ENCODE results near the gene SFTPD.

SFTPD gene

GRCh38 chr10:79944428-79945395 is 4.2 kb downstream of the SFTPD start:
- DNase-seq: no peak

- DNase-seq: no peak
These were observed 5.0 kb downstream of the SFTPD start for GRCh38 chr10:79943871-79944270.

GRCh38 chr10:79942261-79943185 is 6.4 kb downstream of the SFTPD start:
- no peak for DNase-seq

- no peak for DNase-seq
These were observed 7.2 kb downstream of the SFTPD start for GRCh38 chr10:79941585-79942210.

GRCh38 chr10:79941146-79941545 is 7.8 kb downstream of the SFTPD start:
- no peak for DNase-seq

- DNase-seq: no peak
These were observed 8.5 kb downstream of the SFTPD start for GRCh38 chr10:79940431-79940830.

GRCh38 chr10:79939969-79940368 is 8.9 kb downstream of the SFTPD start:
- DNase-seq: no peak

- no peak for DNase-seq
These were observed 10.0 kb downstream of the SFTPD start for GRCh38 chr10:79938728-79939406.

- no peak for DNase-seq
These were observed 11.2 kb downstream of the SFTPD start for GRCh38 chr10:79937701-79938151.

- no peak for DNase-seq
These were observed 12.0 kb downstream of the SFTPD start for GRCh38 chr10:79936625-79937615.

- no peak for DNase-seq
These were observed 14.9 kb downstream of the SFTPD start for GRCh38 chr10:79933961-79934360.

- no peak for DNase-seq
These were observed 16.0 kb downstream of the SFTPD start for GRCh38 chr10:79932841-79933379.

GRCh38 chr10:79932307-79932706 is 16.6 kb downstream of the SFTPD start:
- no peak for DNase-seq

GRCh38 chr10:79930751-79931150 is 18.2 kb downstream of the SFTPD start:
- DNase-seq: no peak

- DNase-seq: no peak
These were observed 18.6 kb downstream of the SFTPD start for GRCh38 chr10:79930267-79930666.

GRCh38 chr10:79929409-79929904 is 19.4 kb downstream of the SFTPD start:
- DNase-seq: no peak

- no peak for DNase-seq
These were observed 20.8 kb downstream of the SFTPD start for GRCh38 chr10:79928028-79928583.

- no peak for DNase-seq
These were observed 21.6 kb downstream of the SFTPD start for GRCh38 chr10:79927111-79927828.

GRCh38 chr10:79926037-79926436 is 22.9 kb downstream of the SFTPD start:
- DNase-seq: no peak

GRCh38 chr10:79925614-79926013 is 23.3 kb downstream of the SFTPD start:
- DNase-seq: no peak
